K562 (cell line): ENCODE data around the gene FMNL2. TPM values are rescaled to one million over a fixed set of nuclear protein-coding genes. Genes with fewer than 3 reads are reported as not detected.

Experiments used
- ATAC-seq: fragments of 200-7000 bp; cut with Tn5 transposase; 3 replicates; pipeline ENCODE4 v1.9.1; 2020; ENCODE audit warnings: moderate library complexity
- BruUV-seq: library from RNA; stranded (reverse); fragments of 400-500 nt; replicated peaks from 2 replicates; lab custom pipeline; 2021; lab: Mats Ljungman, UMichigan
- CTCF ChIA-PET: fragments of 300-600 bp; formaldehyde crosslinking; extraction: SDS; loops from one replicate; lab custom pipeline; 2021; ENCODE audit warnings: low intra/inter-chr PET ratio; lab: Yijun Ruan, JAX
- POLR2A ChIA-PET: fragments of 300-600, 350-650 bp; sonication (Branson Sonifier 250); formaldehyde crosslinking; extraction: SDS; loops from one replicate; lab custom pipeline; 2021; ENCODE audit warnings: antibody characterized with exemption, inconsistent platforms; lab: Yijun Ruan, JAX
- DNase-seq, 4 experiments: peaks; one replicate each; pipeline versions ENCODE4 v3.0.0 to v3.0.0-alpha.2; 2011 to 2018; ENCODE audit warnings: low spot score in 3 of 4, mixed read lengths in 3 of 4; ENCODE audit errors: extremely low read depth in 1 of 4
- FAIRE-seq: peaks from 2 replicates; lab custom pipeline; 2011; peaks lifted over from hg19 to GRCh38; lab: Jason Lieb, UNC
- H2AFZ ChIP-seq: 2 replicates; pipeline ENCODE4 v1.6.0; 2011; ENCODE audit warnings: low read depth, low read length, control low read depth, inconsistent platforms
- H3K27ac ChIP-seq: fragments of 200-600 bp; 3 replicates; pipeline ENCODE4 v1.8.0; 2011; ENCODE audit warnings: low read depth, mild to moderate bottlenecking, control low read depth, inconsistent platforms, low read length, moderate library complexity, mixed read lengths; ENCODE audit errors: extremely low read depth
- H3K27me3 ChIP-seq, 2 experiments: fragments of 300-600 bp in 1 of 2; 2 replicates in 1 of 2; 3 replicates in 1 of 2; pipeline versions ENCODE4 v1.6.0 to v1.8.0; 2011; ENCODE audit warnings: inconsistent platforms in 2 of 2, low read length in 2 of 2, mild to moderate bottlenecking in 1 of 2, mixed read lengths in 1 of 2, moderate library complexity in 1 of 2; ENCODE audit not compliant: control insufficient read depth in 2 of 2, insufficient read depth in 2 of 2
- H3K36me3 ChIP-seq: fragments of 300-600 bp; 3 replicates; pipeline ENCODE4 v1.8.0; 2011; ENCODE audit warnings: mild to moderate bottlenecking, low read length, inconsistent platforms; ENCODE audit not compliant: control insufficient read depth, insufficient read depth
- H3K4me1 ChIP-seq, 2 experiments: fragments of 200-600 bp in 1 of 2; replicated peaks in 1 of 2; 2 replicates in 1 of 2; 3 replicates in 1 of 2; pipeline versions ENCODE4 v1.5.1 to v1.8.0; 2011; ENCODE audit warnings: inconsistent platforms in 2 of 2, low read length in 2 of 2, mild to moderate bottlenecking in 1 of 2, mixed read lengths in 1 of 2, moderate library complexity in 1 of 2; ENCODE audit not compliant: control insufficient read depth in 2 of 2, insufficient read depth in 2 of 2
- H3K4me2 ChIP-seq: 2 replicates; pipeline ENCODE4 v1.6.1; 2011; ENCODE audit warnings: low read length, control low read depth, inconsistent platforms, mixed read lengths; ENCODE audit not compliant: insufficient read depth
- H3K4me3 ChIP-seq: fragments of 200-600 bp; sonication (generic), shearing (Covaris generic); 2 replicates; pipeline ENCODE4 v1.5.1; 2016; ENCODE audit warnings: control low read depth, inconsistent platforms
- H3K79me2 ChIP-seq: fragments of 200-600 bp; 3 replicates; pipeline ENCODE4 v1.8.0; 2011; ENCODE audit warnings: low read length, inconsistent platforms; ENCODE audit not compliant: control insufficient read depth, insufficient read depth
- H3K9ac ChIP-seq, 2 experiments: 2 replicates each; pipeline versions ENCODE4 v1.6.0 to v1.6.1; 2011; ENCODE audit warnings: low read depth in 2 of 2, low read length in 2 of 2, control low read depth in 1 of 2, inconsistent platforms in 1 of 2, mild to moderate bottlenecking in 1 of 2, mixed read lengths in 1 of 2; ENCODE audit not compliant: insufficient read depth in 1 of 2
- H3K9me1 ChIP-seq: one replicate; pipeline ENCODE4 v1.6.0; 2011; ENCODE audit warnings: inconsistent platforms, mild to moderate bottlenecking, low read length, moderate library complexity; ENCODE audit not compliant: control insufficient read depth, insufficient read depth
- H3K9me3 ChIP-seq: replicated peaks from 2 replicates; pipeline ENCODE4 v1.5.1; 2011; ENCODE audit warnings: low read depth, low read length, inconsistent platforms; ENCODE audit not compliant: control insufficient read depth, insufficient read depth
- H4K20me1 ChIP-seq: replicated peaks from 2 replicates; pipeline ENCODE4 v1.6.1; 2011; ENCODE audit warnings: low read length, inconsistent platforms, mixed read lengths; ENCODE audit not compliant: control insufficient read depth, insufficient read depth
- C11orf30 ChIP-seq: fragments of 450-650 bp; IDR thresholded peaks from 2 replicates; pipeline ENCODE4 v1.6.1; 2016; ENCODE audit warnings: low read depth, mild to moderate bottlenecking
- EHMT2 ChIP-seq: fragments of 450-650 bp; IDR thresholded peaks from 2 replicates; pipeline ENCODE4 v1.6.1; 2018; ENCODE audit warnings: antibody characterized with exemption
- EZH2 ChIP-seq: IDR thresholded peaks from 2 replicates; pipeline ENCODE4 v1.6.1; 2012; ENCODE audit warnings: low read depth, mild to moderate bottlenecking, inconsistent platforms, low read length, borderline replicate concordance
- HEY1 ChIP-seq: fragments of 250-450 bp; sonication (Bioruptor Pico); IDR thresholded peaks from 2 replicates; pipeline ENCODE4 v1.5.0; 2020; ENCODE audit warnings: mild to moderate bottlenecking, moderate library complexity, borderline replicate concordance
- HMG20A ChIP-seq: fragments of 450-650 bp; formaldehyde crosslinking; conservative IDR thresholded peaks from 2 replicates; pipeline ENCODE4 v1.4.0; 2020; ENCODE audit warnings: mild to moderate bottlenecking, mixed read lengths
- MAFK ChIP-seq: IDR thresholded peaks from 2 replicates; pipeline ENCODE4 v1.6.1; 2011; ENCODE audit warnings: low read length, improper control_type of control experiment
- NELFE ChIP-seq: IDR thresholded peaks from 2 replicates; pipeline ENCODE4 v1.6.1; 2011; ENCODE audit warnings: mild to moderate bottlenecking; ENCODE audit not compliant: insufficient read depth, insufficient read length
- POLR2G ChIP-seq: fragments of 200-400 bp; formaldehyde crosslinking; IDR thresholded peaks from 2 replicates; pipeline ENCODE4 v1.6.1; 2017; ENCODE audit warnings: low read depth, mild to moderate bottlenecking, antibody characterized with exemption, low read length, moderate library complexity
- WHSC1 ChIP-seq: IDR thresholded peaks from one replicate; pipeline ENCODE4 v1.6.1; 2012; ENCODE audit warnings: low read length, control low read depth, inconsistent platforms
- ZNF174 ChIP-seq: fragments of 250-450 bp; sonication (Bioruptor Pico); IDR thresholded peaks from 2 replicates; pipeline ENCODE4 v1.4.0; 2020; ENCODE audit warnings: mild to moderate bottlenecking
- ZNF766 ChIP-seq: fragments of 200-800 bp; sonication (Bioruptor generic); conservative IDR thresholded peaks from 2 replicates; pipeline ENCODE4 v1.6.1; 2016; ENCODE audit warnings: missing genetic modification characterization, missing compliant biosample characterization
- WGBS: fragments of 100-300 bp; shearing (Covaris generic); methylation state at CpG from one replicate; pipeline ENCODE4 v1.1.6; 2016; ENCODE audit warnings: low coverage, mixed read lengths; ENCODE audit not compliant: insufficient coverage; ENCODE audit errors: missing lambda C conversion rate; 5-methylcytosine and 5-hydroxymethylcytosine counted together
- in situ Hi-C: fragments of 300-500 bp; cut with MboI; formaldehyde crosslinking; loops from 4 replicates; pipeline ENCODE4 v1.15.0; 2018; ENCODE audit warnings: inconsistent platforms, mixed read lengths
- intact Hi-C: fragments of 100-400 bp; cut with micrococcal nuclease; formaldehyde crosslinking; loops from 2 replicates; pipeline ENCODE4 v1.14.2; 2022
- polyA plus RNA-seq, 8 experiments: library from polyadenylated mRNA; depleted of rRNA in 4 of 8; stranded (reverse) in 5 of 8; unstranded in 3 of 8; fragments of >200 nt; fragmentation: Nextera tagmentation in 2 of 8; fragmentation: Illumina TruSeq in 1 of 8; extraction: Ambion mirVana in 2 of 8; extraction: Trizol in 1 of 8; gene quantifications; 2 replicates each; pipeline versions ENCODE4 v1.2.1 to v1.2.3, GENCODE V29; 2011 to 2014; ENCODE audit warnings: inconsistent platforms in 1 of 8, missing spikeins in 1 of 8
- total RNA-seq, 7 experiments: library from RNA; depleted of rRNA in 6 of 7; stranded (reverse); fragments of >200 nt in 6 of 7; fragmentation: Illumina TruSeq in 2 of 7; extraction: Trizol in 2 of 7; gene quantifications; 2 replicates each; pipeline versions ENCODE4 v1.2.1 to v1.2.3, GENCODE V29; 2011 to 2021; ENCODE audit warnings: low replicate concordance in 1 of 7
- TF ChIP-seq, protein P1 (sequence below): sonication (generic); formaldehyde crosslinking; IDR thresholded peaks from 2 replicates; pipeline ENCODE4 v1.8.0; 2022; ENCODE audit warnings: mild to moderate bottlenecking, missing genetic modification reagents
- TF ChIP-seq, protein P2 (sequence below): fragments of 250-450 bp; sonication (Bioruptor Pico); IDR thresholded peaks from 2 replicates; pipeline ENCODE4 v1.5.0; 2021
- TF ChIP-seq, protein P3 (sequence below): fragments of 450-650 bp; conservative IDR thresholded peaks from 2 replicates; pipeline ENCODE4 v1.6.1; 2016; ENCODE audit warnings: missing genetic modification characterization, low read depth, mild to moderate bottlenecking, control low read depth, missing compliant biosample characterization
- TF ChIP-seq, protein P4 (sequence below), 3 experiments: fragments of 200-800 bp in 1 of 3; sonication (Bioruptor generic) in 1 of 3; sonication (generic) in 1 of 3; formaldehyde crosslinking in 1 of 3; IDR thresholded peaks; 2 replicates each; pipeline versions ENCODE4 v1.6.1 to v1.8.0; 2016 to 2022; ENCODE audit warnings: mild to moderate bottlenecking in 2 of 3, missing compliant biosample characterization in 2 of 3, missing genetic modification characterization in 2 of 3, missing genetic modification reagents in 1 of 3
- TF ChIP-seq, protein P5 (sequence below): sonication (generic); formaldehyde crosslinking; IDR thresholded peaks from 2 replicates; pipeline ENCODE4 v1.8.1; 2022; ENCODE audit warnings: missing genetic modification reagents

Gene FMNL2
- total and polyA plus RNA-seq, 9 of the 15 experiments (the other 6 are each of a cell fraction or from before 2014, with no cell fraction given) = 0.15 to 0.49 (median 0.24) TPM; not detected in 1

DNA sequence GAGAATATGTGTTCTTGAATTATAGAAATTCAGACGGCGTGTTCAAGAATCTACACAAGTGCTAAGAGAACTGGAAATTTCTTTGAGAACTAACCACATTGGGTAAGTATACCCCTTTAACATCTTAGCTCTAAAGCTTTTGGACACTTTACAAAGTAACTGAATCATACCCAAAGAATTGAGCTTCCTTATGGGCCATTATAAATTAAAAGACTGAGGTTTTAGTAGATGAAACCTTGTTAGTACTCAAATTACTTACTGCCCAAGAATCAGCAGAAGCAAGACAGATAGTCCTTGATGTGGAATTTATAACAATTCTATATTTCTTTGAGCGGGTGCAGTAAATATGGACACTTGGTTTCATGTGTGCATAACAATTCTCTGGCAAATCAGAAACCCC, 214.0 kb downstream of the FMNL2 start (continued):
- no peak for TF ChIP-seq EHMT2
- TF ChIP-seq HEY1 (CRISPR knock-in tag) = no peak
- TF ChIP-seq POLR2G = no peak
- TF ChIP-seq, protein P1, sequence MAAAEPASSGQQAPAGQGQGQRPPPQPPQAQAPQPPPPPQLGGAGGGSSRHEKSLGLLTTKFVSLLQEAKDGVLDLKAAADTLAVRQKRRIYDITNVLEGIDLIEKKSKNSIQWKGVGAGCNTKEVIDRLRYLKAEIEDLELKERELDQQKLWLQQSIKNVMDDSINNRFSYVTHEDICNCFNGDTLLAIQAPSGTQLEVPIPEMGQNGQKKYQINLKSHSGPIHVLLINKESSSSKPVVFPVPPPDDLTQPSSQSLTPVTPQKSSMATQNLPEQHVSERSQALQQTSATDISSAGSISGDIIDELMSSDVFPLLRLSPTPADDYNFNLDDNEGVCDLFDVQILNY (CRISPR knock-in tag) = no peak

DNA sequence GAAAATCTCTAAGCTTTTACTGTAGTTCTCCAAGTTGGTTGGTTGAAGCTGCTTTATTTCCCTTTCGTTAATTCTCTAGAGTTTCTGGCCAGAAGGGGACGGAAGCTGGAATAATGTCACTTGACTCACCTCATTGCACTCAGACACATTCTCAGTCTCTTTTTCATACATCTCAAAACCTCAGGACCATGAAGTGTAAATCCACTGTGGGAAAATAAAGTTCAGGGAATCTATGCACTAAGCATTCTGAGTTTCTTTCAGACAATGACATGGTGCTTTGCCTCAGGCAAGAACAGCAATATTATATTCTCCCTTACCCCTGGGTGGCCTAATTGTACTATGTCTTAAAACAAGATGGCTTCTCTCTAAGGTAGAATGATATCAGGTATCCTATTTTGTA, 214.4 kb downstream of the FMNL2 start:
- no peak overlapping the region for H3K27ac ChIP-seq
- no peaks in the 10 kb centered on the region for H3K9me3 ChIP-seq
- no peaks in the 10 kb centered on the region for H3K9me1 ChIP-seq
- intact Hi-C loops (no loop called here), in situ Hi-C loops (no loop called here)
- no peak overlapping the region for H3K4me3 ChIP-seq
- H2AFZ ChIP-seq = no peak overlapping the region
- no peaks in the 10 kb centered on the region for H3K4me1 ChIP-seq
- ChIA-PET CTCF (no interaction called here), POLR2A (interaction anchor here (0.9 to 1.1 kb wide), 2 partner anchors 12 to 23 kb away, joined by 3 to 4 read pairs; no protein-coding TSS in a partner anchor)
- no peak for FAIRE-seq
- DNase-seq = no peak
- H3K9ac ChIP-seq = no peak overlapping the region
- 3% methylated on average over 2 of the region's 2 CpGs for WGBS
- H4K20me1 ChIP-seq = no peaks in the 10 kb centered on the region
- BruUV-seq = no TSS peak
- no peak overlapping the region for H3K4me2 ChIP-seq
- no peaks in the 10 kb centered on the region for H3K36me3 ChIP-seq
- H3K79me2 ChIP-seq = no peaks in the 10 kb centered on the region
- peaks cover 4 to 19% of the 10 kb centered on the region in 2 experiments; a peak in 4 of 5 replicates for H3K27me3 ChIP-seq
- no peak for ATAC-seq
- no peak for TF ChIP-seq HMG20A (CRISPR knock-in tag)
- TF ChIP-seq ZNF174 (CRISPR knock-in tag) = no peak
- no peak for TF ChIP-seq NELFE
- TF ChIP-seq MAFK = no peak
- TF ChIP-seq, protein P2, sequence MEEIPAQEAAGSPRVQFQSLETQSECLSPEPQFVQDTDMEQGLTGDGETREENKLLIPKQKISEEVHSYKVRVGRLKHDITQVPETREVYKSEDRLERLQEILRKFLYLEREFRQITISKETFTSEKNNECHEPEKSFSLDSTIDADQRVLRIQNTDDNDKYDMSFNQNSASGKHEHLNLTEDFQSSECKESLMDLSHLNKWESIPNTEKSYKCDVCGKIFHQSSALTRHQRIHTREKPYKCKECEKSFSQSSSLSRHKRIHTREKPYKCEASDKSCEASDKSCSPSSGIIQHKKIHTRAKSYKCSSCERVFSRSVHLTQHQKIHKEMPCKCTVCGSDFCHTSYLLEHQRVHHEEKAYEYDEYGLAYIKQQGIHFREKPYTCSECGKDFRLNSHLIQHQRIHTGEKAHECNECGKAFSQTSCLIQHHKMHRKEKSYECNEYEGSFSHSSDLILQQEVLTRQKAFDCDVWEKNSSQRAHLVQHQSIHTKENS (CRISPR knock-in tag) = no peak
- TF ChIP-seq, protein P3, sequence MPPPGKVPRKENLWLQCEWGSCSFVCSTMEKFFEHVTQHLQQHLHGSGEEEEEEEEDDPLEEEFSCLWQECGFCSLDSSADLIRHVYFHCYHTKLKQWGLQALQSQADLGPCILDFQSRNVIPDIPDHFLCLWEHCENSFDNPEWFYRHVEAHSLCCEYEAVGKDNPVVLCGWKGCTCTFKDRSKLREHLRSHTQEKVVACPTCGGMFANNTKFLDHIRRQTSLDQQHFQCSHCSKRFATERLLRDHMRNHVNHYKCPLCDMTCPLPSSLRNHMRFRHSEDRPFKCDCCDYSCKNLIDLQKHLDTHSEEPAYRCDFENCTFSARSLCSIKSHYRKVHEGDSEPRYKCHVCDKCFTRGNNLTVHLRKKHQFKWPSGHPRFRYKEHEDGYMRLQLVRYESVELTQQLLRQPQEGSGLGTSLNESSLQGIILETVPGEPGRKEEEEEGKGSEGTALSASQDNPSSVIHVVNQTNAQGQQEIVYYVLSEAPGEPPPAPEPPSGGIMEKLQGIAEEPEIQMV = no peak
- no peak for TF ChIP-seq ZNF766
- TF ChIP-seq, protein P4, sequence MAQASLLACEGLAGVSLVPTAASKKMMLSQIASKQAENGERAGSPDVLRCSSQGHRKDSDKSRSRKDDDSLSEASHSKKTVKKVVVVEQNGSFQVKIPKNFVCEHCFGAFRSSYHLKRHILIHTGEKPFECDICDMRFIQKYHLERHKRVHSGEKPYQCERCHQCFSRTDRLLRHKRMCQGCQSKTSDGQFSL (CRISPR knock-in tag; IDR thresholded peaks at IDR 0.05) = no peak
- TF ChIP-seq, protein P4 (tag; IDR thresholded peaks at IDR 0.05) = no peak
- no peak for TF ChIP-seq C11orf30
- TF ChIP-seq WHSC1 = no peak
- TF ChIP-seq EZH2 = no peak
- TF ChIP-seq, protein P5, sequence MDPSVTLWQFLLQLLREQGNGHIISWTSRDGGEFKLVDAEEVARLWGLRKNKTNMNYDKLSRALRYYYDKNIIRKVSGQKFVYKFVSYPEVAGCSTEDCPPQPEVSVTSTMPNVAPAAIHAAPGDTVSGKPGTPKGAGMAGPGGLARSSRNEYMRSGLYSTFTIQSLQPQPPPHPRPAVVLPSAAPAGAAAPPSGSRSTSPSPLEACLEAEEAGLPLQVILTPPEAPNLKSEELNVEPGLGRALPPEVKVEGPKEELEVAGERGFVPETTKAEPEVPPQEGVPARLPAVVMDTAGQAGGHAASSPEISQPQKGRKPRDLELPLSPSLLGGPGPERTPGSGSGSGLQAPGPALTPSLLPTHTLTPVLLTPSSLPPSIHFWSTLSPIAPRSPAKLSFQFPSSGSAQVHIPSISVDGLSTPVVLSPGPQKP (CRISPR knock-in tag) = no peak
